HepG2 (cell line): ENCODE data around the gene TXN2. TPM values are rescaled to one million over a fixed set of nuclear protein-coding genes. Genes with fewer than 3 reads are reported as not detected.

Experiments
- ATF7 ChIP-seq, 2 experiments: fragments of 450-650 bp in 1 of 2; sonication (generic) in 1 of 2; formaldehyde crosslinking in 1 of 2; IDR thresholded peaks; 2 replicates each; pipeline versions ENCODE4 v1.4.0 to v1.6.1; 2016 to 2020; ENCODE audit warnings: antibody characterized with exemption in 1 of 2, mild to moderate bottlenecking in 1 of 2, missing genetic modification reagents in 1 of 2
- BRCA1 ChIP-seq: sonication (generic); formaldehyde crosslinking; IDR thresholded peaks from 2 replicates; pipeline ENCODE4 v1.4.0; 2020; ENCODE audit warnings: missing genetic modification reagents
- CEBPB ChIP-seq: IDR thresholded peaks from 2 replicates; pipeline ENCODE4 v1.6.1; 2011; ENCODE audit warnings: low read depth, low read length, improper control_type of control experiment, borderline replicate concordance
- RBM22 ChIP-seq: fragments of 200-400 bp; formaldehyde crosslinking; optimal IDR thresholded peaks from 2 replicates; pipeline ENCODE3; 2017; ENCODE audit warnings: mild to moderate bottlenecking, low read length, moderate library complexity
- SCMH1 ChIP-seq: sonication (generic); formaldehyde crosslinking; IDR thresholded peaks from 2 replicates; pipeline ENCODE4 v1.9.0; 2021; ENCODE audit warnings: missing genetic modification reagents, mild to moderate bottlenecking, borderline replicate concordance
- THAP11 ChIP-seq: IDR thresholded peaks from 2 replicates; pipeline ENCODE4 v1.6.1; 2016; ENCODE audit warnings: missing biosample characterization, missing genetic modification reagents
- ZBTB20 ChIP-seq: sonication (generic); formaldehyde crosslinking; IDR thresholded peaks from 2 replicates; pipeline ENCODE4 v1.8.1; 2023; ENCODE audit warnings: missing genetic modification reagents, low read depth, mild to moderate bottlenecking, borderline replicate concordance
- ZBTB21 ChIP-seq: sonication (generic); formaldehyde crosslinking; IDR thresholded peaks from 2 replicates; pipeline ENCODE4 v1.4.0; 2020; ENCODE audit warnings: missing genetic modification reagents
- ZC3H4 ChIP-seq: sonication (generic); formaldehyde crosslinking; IDR thresholded peaks from 2 replicates; pipeline ENCODE4 v1.4.0; 2020; ENCODE audit warnings: missing genetic modification reagents, borderline replicate concordance
- ZMYM3 ChIP-seq: sonication (generic); formaldehyde crosslinking; IDR thresholded peaks from 2 replicates; pipeline ENCODE4 v1.5.1; 2020; ENCODE audit warnings: mild to moderate bottlenecking, missing genetic modification reagents
- ZNF33A ChIP-seq: sonication (generic); formaldehyde crosslinking; IDR thresholded peaks from 2 replicates; pipeline ENCODE4 v1.5.1; 2020; ENCODE audit warnings: missing genetic modification reagents, mild to moderate bottlenecking, moderate library complexity, borderline replicate concordance
- ZNF724P ChIP-seq: sonication (generic); formaldehyde crosslinking; IDR thresholded peaks from 2 replicates; pipeline ENCODE4 v1.8.0; 2022; ENCODE audit warnings: missing genetic modification reagents, borderline replicate concordance
- ZNF749 ChIP-seq: sonication (generic); formaldehyde crosslinking; IDR thresholded peaks from 2 replicates; pipeline ENCODE4 v1.8.0; 2022; ENCODE audit warnings: mild to moderate bottlenecking, missing genetic modification reagents, moderate library complexity, borderline replicate concordance
- ZNF776 ChIP-seq: sonication (generic); formaldehyde crosslinking; IDR thresholded peaks from 2 replicates; pipeline ENCODE4 v1.4.0; 2020; ENCODE audit warnings: mild to moderate bottlenecking, missing genetic modification reagents
- polyA plus RNA-seq, 8 experiments: library from polyadenylated mRNA; depleted of rRNA in 3 of 8; stranded (reverse) in 7 of 8; unstranded in 1 of 8; fragments of >200 nt; fragmentation: Illumina TruSeq in 4 of 8; extraction: Trizol in 4 of 8; gene quantifications; 2 replicates each; pipeline versions ENCODE4 v1.2.1 to v1.2.3, GENCODE V29; 2011 to 2016; ENCODE audit warnings: low read depth in 4 of 8, missing spikeins in 1 of 8, mixed read lengths in 1 of 8; ENCODE audit not compliant: insufficient read depth in 1 of 8
- total RNA-seq, 5 experiments: library from RNA; depleted of rRNA; stranded (reverse); fragments of >200 nt; fragmentation: Illumina TruSeq; extraction: Trizol; gene quantifications; 2 replicates each; pipeline ENCODE4 v1.2.3, GENCODE V29; 2016; ENCODE audit warnings: low read depth in 1 of 5
- TF ChIP-seq, protein P1 (sequence below): sonication (generic); formaldehyde crosslinking; IDR thresholded peaks from 2 replicates; pipeline ENCODE4 v1.4.0; 2020; ENCODE audit warnings: missing genetic modification reagents
- TF ChIP-seq, protein P2 (sequence below): IDR thresholded peaks from 2 replicates; pipeline ENCODE4 v1.6.1; 2016; ENCODE audit warnings: missing compliant biosample characterization, missing genetic modification reagents, borderline replicate concordance
- TF ChIP-seq, protein P3 (sequence below): sonication (generic); formaldehyde crosslinking; IDR thresholded peaks from 2 replicates; pipeline ENCODE4 v1.5.1; 2020; ENCODE audit warnings: mild to moderate bottlenecking, missing genetic modification reagents
- TF ChIP-seq, protein P4 (sequence below): sonication (generic); formaldehyde crosslinking; IDR thresholded peaks from 2 replicates; pipeline ENCODE4 v1.8.0; 2023; ENCODE audit warnings: mild to moderate bottlenecking, missing genetic modification reagents
- TF ChIP-seq, protein P5 (sequence below): sonication (generic); formaldehyde crosslinking; IDR thresholded peaks from 2 replicates; pipeline ENCODE4 v1.8.1; 2022; ENCODE audit warnings: mild to moderate bottlenecking, missing genetic modification reagents

TXN2 gene
- total and polyA plus RNA-seq, 2 of the 13 experiments (the other 11 are each of a cell fraction or from before 2014, with no cell fraction given): 41.4 to 109 TPM

DNA sequence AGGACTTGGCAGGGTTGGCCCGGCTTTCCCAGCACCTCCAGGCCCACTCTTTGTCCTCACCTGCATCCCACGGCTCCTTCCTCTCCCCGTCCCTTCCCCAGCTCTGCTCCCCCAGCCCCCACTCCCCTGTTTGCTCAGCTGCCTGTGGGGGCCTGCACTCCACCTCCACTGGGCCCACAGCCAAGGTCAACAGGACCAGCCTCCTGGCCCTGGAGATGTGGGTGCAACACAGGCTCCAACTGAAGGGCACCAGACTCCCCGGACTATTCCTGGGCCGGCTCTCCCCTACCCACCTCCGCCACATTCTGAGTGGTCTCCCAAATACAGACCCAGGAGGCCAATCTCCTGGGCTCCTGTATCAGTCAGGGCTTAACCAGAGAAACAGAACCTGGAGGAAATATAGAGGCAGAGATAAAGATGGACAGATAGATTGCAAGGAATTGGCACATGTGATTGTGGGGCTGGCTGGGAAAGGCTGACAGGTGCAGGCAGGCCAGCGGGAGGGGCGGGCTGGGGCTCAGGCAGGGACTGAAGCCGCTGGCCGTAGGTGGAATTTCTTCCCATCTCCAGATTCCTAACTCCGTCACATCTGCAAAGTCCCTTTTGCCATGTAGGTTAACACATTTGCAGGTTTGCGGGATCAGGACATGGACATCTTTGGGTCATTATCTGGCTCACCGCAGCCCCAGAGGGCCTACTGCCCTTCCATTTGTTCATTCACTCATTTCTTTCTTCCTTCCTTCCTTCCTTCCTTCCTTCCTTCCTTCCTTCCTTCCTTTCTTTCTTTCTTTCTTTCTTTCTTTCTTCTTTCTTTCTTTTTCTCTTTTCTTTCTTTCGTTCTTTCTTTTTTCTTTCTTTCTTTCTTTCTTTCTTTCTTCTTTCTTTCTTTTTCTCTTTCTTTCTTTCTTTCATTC is 47.9 kb downstream of the TXN2 start (continued):
- TF ChIP-seq ZC3H4 (CRISPR knock-in tag) (no peak), ZMYM3 (peak; percentile 95), ZNF776 (CRISPR knock-in tag) (no peak), ZNF724P (CRISPR knock-in tag) (no peak), CEBPB (no peak), ATF7 (IDR thresholded peaks at IDR 0.05) (no peak), ATF7 (CRISPR knock-in tag; IDR thresholded peaks at IDR 0.05) (0 out of 2 replicates have a peak, but pooled peaks have one; percentile 50), ZNF749 (CRISPR knock-in tag) (0 out of 2 replicates have a peak, but pooled peaks have one; percentile 55), ZBTB20 (peak; percentile 51; the same call in 1 of the 2 replicates), ZNF33A (no peak), ZBTB21 (CRISPR knock-in tag) (no peak), RBM22 (no peak), SCMH1 (no peak), THAP11 (CRISPR knock-in tag) (peak; percentile 69), BRCA1 (CRISPR knock-in tag) (no peak)
- TF ChIP-seq, protein P1, sequence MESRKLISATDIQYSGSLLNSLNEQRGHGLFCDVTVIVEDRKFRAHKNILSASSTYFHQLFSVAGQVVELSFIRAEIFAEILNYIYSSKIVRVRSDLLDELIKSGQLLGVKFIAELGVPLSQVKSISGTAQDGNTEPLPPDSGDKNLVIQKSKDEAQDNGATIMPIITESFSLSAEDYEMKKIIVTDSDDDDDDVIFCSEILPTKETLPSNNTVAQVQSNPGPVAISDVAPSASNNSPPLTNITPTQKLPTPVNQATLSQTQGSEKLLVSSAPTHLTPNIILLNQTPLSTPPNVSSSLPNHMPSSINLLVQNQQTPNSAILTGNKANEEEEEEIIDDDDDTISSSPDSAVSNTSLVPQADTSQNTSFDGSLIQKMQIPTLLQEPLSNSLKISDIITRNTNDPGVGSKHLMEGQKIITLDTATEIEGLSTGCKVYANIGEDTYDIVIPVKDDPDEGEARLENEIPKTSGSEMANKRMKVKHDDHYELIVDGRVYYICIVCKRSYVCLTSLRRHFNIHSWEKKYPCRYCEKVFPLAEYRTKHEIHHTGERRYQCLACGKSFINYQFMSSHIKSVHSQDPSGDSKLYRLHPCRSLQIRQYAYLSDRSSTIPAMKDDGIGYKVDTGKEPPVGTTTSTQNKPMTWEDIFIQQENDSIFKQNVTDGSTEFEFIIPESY (CRISPR knock-in tag): peak; percentile 50; the same call in 1 of the 2 replicates
- TF ChIP-seq, protein P2, sequence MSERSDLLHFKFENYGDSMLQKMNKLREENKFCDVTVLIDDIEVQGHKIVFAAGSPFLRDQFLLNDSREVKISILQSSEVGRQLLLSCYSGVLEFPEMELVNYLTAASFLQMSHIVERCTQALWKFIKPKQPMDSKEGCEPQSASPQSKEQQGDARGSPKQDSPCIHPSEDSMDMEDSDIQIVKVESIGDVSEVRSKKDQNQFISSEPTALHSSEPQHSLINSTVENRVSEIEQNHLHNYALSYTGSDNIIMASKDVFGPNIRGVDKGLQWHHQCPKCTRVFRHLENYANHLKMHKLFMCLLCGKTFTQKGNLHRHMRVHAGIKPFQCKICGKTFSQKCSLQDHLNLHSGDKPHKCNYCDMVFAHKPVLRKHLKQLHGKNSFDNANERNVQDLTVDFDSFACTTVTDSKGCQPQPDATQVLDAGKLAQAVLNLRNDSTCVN (CRISPR knock-in tag): peak; percentile 49; the same call in 1 of the 2 replicates
- TF ChIP-seq, protein P3, sequence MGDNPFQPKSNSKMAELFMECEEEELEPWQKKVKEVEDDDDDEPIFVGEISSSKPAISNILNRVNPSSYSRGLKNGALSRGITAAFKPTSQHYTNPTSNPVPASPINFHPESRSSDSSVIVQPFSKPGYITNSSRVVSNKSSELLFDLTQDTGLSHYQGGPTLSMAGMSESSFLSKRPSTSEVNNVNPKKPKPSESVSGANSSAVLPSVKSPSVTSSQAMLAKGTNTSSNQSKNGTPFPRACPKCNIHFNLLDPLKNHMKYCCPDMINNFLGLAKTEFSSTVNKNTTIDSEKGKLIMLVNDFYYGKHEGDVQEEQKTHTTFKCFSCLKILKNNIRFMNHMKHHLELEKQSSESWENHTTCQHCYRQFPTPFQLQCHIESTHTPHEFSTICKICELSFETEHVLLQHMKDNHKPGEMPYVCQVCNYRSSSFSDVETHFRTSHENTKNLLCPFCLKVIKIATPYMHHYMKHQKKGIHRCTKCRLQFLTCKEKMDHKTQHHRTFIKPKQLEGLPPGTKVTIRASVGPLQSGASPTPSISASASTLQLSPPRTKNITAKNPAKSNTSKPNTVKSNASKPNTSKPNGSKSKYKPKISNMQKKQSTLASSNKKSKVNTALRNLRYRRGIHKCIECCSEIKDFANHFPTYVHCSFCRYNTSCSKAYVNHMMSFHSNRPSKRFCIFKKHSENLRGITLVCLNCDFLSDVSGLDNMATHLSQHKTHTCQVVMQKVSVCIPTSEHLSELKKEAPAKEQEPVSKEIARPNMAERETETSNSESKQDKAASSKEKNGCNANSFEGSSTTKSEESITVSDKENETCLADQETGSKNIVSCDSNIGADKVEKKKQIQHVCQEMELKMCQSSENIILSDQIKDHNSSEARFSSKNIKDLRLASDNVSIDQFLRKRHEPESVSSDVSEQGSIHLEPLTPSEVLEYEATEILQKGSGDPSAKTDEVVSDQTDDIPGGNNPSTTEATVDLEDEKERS (CRISPR knock-in tag): peak; percentile 77; the same call in 1 of the 2 replicates
- TF ChIP-seq, protein P4, sequence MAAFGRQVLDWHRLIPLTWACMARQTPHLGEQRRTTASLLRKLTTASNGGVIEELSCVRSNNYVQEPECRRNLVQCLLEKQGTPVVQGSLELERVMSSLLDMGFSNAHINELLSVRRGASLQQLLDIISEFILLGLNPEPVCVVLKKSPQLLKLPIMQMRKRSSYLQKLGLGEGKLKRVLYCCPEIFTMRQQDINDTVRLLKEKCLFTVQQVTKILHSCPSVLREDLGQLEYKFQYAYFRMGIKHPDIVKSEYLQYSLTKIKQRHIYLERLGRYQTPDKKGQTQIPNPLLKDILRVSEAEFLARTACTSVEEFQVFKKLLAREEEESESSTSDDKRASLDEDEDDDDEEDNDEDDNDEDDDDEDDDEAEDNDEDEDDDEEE (CRISPR knock-in tag): no peak
- TF ChIP-seq, protein P5, sequence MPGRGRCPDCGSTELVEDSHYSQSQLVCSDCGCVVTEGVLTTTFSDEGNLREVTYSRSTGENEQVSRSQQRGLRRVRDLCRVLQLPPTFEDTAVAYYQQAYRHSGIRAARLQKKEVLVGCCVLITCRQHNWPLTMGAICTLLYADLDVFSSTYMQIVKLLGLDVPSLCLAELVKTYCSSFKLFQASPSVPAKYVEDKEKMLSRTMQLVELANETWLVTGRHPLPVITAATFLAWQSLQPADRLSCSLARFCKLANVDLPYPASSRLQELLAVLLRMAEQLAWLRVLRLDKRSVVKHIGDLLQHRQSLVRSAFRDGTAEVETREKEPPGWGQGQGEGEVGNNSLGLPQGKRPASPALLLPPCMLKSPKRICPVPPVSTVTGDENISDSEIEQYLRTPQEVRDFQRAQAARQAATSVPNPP (CRISPR knock-in tag): no peak
